HG03378 (cell line): ENCODE measurements around the gene AKIP1.
"Not testable (repeated sequence)": the region's sequence is repeated elsewhere in the genome, so short reads cannot be mapped to it uniquely, and the experiment has no call there.

Source experiments
- ATAC-seq: cut with Tn5 transposase; IDR thresholded peaks from one replicate; pipeline ENCODE4 v1.9.1; 2021; ENCODE audit warnings: mild to moderate bottlenecking, moderate library complexity; ENCODE audit not compliant: unreplicated experiment

The AKIP1 gene

GRCh38 chr11:8914661-8915018 is 3.7 kb downstream of the AKIP1 start:
- no peak for ATAC-seq

- no peak for ATAC-seq
Observed at GRCh38 chr11:8917157-8917825, 6.3 kb downstream of the AKIP1 start.

- ATAC-seq: no peak
Observed at GRCh38 chr11:8922691-8923090, 11.7 kb downstream of the AKIP1 start.

- no peak for ATAC-seq
Observed at GRCh38 chr11:8925711-8926110, 14.7 kb downstream of the AKIP1 start.

GRCh38 chr11:8926236-8926635 is 15.2 kb downstream of the AKIP1 start:
- ATAC-seq: no peak

- ATAC-seq: no peak
Observed at GRCh38 chr11:8927233-8927632, 16.2 kb downstream of the AKIP1 start.

GRCh38 chr11:8928205-8928604 is 17.2 kb downstream of the AKIP1 start:
- ATAC-seq: no peak

- no peak for ATAC-seq
Observed at GRCh38 chr11:8928981-8929615, 18.1 kb downstream of the AKIP1 start.

- ATAC-seq: no peak
Observed at GRCh38 chr11:8930456-8931175, 19.6 kb downstream of the AKIP1 start.

- no peak for ATAC-seq
Observed at GRCh38 chr11:8932564-8933180, 21.7 kb downstream of the AKIP1 start, which contains the start of gene C11orf16. TSS of gene C11orf16 (minus strand) at chr11:8932947. CDS start at chr11:8932308, 639 bp downstream.

- ATAC-seq: no peak
Observed at GRCh38 chr11:8933931-8934330, 22.9 kb downstream of the AKIP1 start.

GRCh38 chr11:8934742-8935488 is 23.9 kb downstream of the AKIP1 start:
- ATAC-seq: no peak

GRCh38 chr11:8935789-8936188 is 24.8 kb downstream of the AKIP1 start:
- not testable (repeated sequence) for ATAC-seq

- no peak for ATAC-seq
Observed at GRCh38 chr11:8937159-8937558, 26.2 kb downstream of the AKIP1 start.

- ATAC-seq: no peak
Observed at GRCh38 chr11:8937659-8938058, 26.7 kb downstream of the AKIP1 start.

GRCh38 chr11:8941341-8942103 is 30.5 kb downstream of the AKIP1 start:
- no peak for ATAC-seq

GRCh38 chr11:8942518-8943066 is 31.6 kb downstream of the AKIP1 start, which contains the start of gene ASCL3:
TSS of gene ASCL3 (minus strand) at chr11:8943016. CDS start at chr11:8938161, 4,855 bp downstream.
- no peak for ATAC-seq

GRCh38 chr11:8947230-8947943 is 36.4 kb downstream of the AKIP1 start:
- no peak for ATAC-seq

GRCh38 chr11:8948886-8949285 is 37.9 kb downstream of the AKIP1 start:
- no peak for ATAC-seq
